Brain microvascular endothelial cell (primary cell): ENCODE measurements around the gene LRRK1.

Experiments
- DNase-seq: peaks from one replicate; pipeline ENCODE4 v3.0.0-alpha.2; 2020
- H3K27ac ChIP-seq: fragments of 250-450 bp; sonication (Bioruptor Pico); 2 replicates; pipeline ENCODE4 v1.5.1; 2020; ENCODE audit warnings: mild to moderate bottlenecking, moderate library complexity
- H3K27me3 ChIP-seq: fragments of 250-450 bp; sonication (Bioruptor Pico); replicated peaks from 2 replicates; pipeline ENCODE4 v1.5.1; 2020; ENCODE audit warnings: mild to moderate bottlenecking
- H3K36me3 ChIP-seq: fragments of 250-450 bp; sonication (Bioruptor Pico); replicated peaks from 2 replicates; pipeline ENCODE4 v1.5.1; 2020; ENCODE audit warnings: mild to moderate bottlenecking
- H3K4me3 ChIP-seq: 2 replicates; pipeline ENCODE4 v1.5.1; 2011; ENCODE audit warnings: low read depth, mild to moderate bottlenecking, control low read depth, low read length, moderate library complexity
- in situ Hi-C: cut with HindIII; loops from 2 replicates; pipeline ENCODE4 v1.10.0; 2017; ENCODE audit warnings: low sequenced_read_pairs, low pct_ligation_motif_present
- TF ChIP-seq, protein P1 (sequence below): IDR thresholded peaks from 2 replicates; pipeline ENCODE4 v1.5.1; 2011; ENCODE audit warnings: low read depth, mild to moderate bottlenecking, moderate library complexity, low read length, control low read depth, inconsistent platforms; ENCODE audit errors: missing control alignments

LRRK1 gene

DNA sequence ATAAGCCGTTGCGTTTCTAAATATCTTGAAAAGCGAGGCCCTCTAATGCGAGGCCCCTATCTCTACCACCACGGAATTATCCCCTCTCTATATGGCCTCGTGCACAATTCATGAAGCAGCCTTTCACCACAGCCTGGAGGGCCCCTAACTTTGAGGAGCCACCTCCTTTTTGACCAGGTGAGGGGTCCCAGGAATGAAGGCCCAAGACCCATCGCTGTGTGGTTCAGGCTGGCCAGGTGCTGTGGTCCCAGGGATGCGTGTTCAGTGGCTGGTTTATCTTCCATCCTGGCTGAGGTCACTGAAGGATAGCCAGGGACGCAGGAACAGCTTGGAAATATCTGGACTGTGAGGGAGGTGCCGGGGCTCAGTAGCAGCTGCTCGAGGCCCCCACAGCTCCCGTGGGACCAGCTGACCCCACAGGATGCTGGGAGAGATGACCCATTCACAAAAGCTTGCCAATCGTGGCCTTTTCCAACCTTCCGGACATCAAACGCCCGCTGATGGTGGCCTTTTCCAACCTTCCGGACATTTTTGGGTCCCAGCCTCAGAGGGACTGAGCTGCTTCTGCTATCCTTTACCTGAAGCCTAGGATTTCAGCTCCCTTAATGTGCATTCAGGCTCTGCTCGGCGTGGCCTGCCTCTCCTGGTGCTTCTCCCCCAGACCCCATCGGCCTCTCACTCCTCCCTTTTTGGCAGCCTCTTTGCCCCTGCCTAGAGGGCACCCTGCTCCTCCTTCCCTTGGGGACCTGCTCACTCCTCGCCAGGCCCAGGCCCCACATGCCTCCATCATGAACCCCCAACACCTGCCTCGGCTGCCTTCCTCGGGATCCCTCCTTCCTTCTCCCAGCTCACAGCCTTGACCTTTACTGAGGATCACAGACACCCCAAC lies 191.8 kb downstream of the LRRK1 start:
- in situ Hi-C loops = no loop called here
- DNase-seq = no peak

DNA sequence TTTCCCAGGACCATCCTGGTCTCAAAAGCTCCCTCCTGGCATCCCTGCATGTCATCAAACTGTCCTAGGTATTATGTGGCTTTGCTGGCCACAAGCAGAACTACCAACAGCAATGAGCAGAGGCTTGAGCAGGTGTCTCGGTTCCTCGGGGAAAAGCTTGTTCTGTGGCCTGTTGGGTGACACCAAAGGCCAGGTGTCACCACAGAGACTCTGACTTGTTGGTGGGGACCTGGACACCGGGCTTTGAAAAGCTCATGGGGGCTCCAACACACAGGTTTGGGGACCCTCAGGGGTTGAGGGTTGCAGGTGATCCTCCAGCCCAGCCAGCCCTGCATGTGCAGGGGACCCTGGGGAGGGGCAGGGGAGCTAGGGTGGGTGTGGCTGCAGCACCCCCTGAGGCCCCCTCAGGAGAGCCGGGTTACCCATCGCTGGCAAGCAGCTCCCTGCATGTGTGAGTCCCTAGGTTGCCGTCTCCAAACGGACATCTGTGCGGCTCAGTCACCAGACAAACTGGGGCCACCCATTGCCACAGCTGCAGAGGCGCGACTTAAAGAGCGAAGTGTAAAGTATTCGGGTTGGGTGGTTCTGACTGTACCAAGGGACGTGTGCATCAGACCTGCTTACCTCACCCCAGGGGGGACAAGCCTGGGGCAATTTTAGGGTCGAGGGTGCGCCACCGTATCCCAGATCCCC lies 192.6 kb downstream of the LRRK1 start:
- DNase-seq = no peak
- in situ Hi-C loops = no loop called here
- Histone ChIP-seq H3K36me3 (no peaks in the 10 kb centered on the region), H3K4me3 (no peak overlapping the region), H3K27ac (no peak overlapping the region), H3K27me3 (no peaks in the 10 kb centered on the region)
- TF ChIP-seq, protein P1, sequence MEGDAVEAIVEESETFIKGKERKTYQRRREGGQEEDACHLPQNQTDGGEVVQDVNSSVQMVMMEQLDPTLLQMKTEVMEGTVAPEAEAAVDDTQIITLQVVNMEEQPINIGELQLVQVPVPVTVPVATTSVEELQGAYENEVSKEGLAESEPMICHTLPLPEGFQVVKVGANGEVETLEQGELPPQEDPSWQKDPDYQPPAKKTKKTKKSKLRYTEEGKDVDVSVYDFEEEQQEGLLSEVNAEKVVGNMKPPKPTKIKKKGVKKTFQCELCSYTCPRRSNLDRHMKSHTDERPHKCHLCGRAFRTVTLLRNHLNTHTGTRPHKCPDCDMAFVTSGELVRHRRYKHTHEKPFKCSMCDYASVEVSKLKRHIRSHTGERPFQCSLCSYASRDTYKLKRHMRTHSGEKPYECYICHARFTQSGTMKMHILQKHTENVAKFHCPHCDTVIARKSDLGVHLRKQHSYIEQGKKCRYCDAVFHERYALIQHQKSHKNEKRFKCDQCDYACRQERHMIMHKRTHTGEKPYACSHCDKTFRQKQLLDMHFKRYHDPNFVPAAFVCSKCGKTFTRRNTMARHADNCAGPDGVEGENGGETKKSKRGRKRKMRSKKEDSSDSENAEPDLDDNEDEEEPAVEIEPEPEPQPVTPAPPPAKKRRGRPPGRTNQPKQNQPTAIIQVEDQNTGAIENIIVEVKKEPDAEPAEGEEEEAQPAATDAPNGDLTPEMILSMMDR = no peak

More for the DNA sequence above, 191.8 kb downstream of the LRRK1 start:
- no peaks in the 10 kb centered on the region for H3K36me3 ChIP-seq
- H3K27me3 ChIP-seq = no peaks in the 10 kb centered on the region
- TF ChIP-seq, protein P1 = no peak
- no peak overlapping the region for H3K27ac ChIP-seq
- no peak overlapping the region for H3K4me3 ChIP-seq

DNA sequence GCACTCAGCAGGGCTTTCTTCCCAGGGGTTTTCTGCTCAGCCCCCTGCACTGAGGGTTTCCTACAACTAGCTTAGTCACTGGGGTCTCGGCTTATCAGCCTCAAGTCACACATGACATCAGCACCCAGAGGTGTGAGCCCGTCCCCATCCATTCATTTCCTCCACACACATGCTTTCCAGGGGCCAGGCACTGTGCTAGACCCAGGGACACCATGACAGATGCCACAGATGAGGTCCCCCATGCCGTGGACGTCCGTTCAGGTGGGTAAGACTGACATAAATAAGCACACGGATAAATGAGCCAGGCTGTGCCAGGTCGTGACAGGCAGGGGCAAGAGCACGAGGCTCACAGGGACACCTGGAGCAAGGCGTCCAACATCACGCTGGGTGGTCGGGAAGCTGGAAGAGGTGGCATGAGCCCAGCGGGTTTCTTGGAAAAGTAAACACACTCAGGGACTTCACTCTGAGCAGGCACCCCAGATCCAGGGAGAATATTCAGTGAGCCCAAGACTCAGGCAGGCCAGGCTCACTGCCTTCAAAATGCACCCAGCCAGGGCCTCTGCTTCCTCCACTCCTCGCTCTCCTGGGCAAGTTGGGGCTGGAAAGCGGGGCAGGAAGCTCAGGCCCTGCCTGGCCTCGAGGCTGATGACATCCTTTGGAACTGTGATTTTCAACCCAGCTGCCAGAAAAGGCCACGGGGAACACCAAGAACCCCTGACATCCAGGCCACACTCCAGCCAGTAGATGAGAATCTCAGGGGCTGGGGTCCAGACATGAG lies 193.4 kb downstream of the LRRK1 start:
- Histone ChIP-seq H3K27me3 (no peaks in the 10 kb centered on the region), H3K4me3 (no peak overlapping the region), H3K27ac (no peak overlapping the region), H3K36me3 (no peaks in the 10 kb centered on the region)
- no peak for DNase-seq
- TF ChIP-seq, protein P1 = no peak
- in situ Hi-C loops = no loop called here

DNA sequence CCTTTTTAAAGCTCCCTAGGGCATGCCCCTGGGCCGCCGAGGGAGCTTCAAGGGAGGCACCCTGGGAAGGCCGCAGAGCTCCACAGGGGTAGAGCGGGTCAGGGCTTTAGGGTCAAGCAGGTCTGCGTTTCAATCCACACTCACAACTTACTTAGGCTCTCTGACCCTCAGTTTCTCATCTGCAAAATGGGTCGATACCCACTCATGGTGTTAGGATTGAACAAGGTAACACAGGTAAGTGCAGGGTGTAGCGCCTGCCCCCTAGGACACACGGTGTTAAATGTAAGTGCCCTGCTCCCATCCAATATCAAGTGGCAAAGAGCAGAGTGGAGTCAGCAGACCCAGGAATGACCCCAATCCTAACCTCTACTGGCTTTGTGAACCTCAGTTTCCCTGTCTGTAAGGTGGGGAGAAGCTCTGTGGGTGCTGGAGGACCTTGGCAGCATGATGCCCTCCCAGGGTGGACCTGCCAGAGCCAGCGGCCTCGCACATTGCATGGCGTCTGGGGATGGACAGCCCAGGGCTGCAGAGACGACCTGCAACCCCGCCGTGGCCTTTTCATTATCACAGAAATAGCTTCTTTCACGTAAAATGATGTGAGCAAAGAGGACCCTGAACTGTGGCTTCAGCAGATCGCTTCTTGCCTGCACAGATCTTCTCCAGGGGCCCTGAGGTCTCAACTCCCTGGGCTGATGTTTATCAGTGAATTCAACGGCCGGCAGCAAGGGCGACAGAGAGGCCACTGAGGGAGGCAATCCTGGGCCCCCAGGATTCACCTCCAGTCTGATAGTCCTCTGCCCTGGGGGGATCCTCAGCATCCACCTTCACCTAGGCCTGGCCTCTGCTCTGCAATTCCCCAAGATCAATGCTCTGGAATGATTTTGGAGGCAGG lies 194.2 kb downstream of the LRRK1 start:
- no peak overlapping the region for H3K27ac ChIP-seq
- H3K4me3 ChIP-seq = no peak overlapping the region
- in situ Hi-C loops = no loop called here
- no peaks in the 10 kb centered on the region for H3K27me3 ChIP-seq
- DNase-seq = no peak
- no peaks in the 10 kb centered on the region for H3K36me3 ChIP-seq
- TF ChIP-seq, protein P1 = no peak

DNA sequence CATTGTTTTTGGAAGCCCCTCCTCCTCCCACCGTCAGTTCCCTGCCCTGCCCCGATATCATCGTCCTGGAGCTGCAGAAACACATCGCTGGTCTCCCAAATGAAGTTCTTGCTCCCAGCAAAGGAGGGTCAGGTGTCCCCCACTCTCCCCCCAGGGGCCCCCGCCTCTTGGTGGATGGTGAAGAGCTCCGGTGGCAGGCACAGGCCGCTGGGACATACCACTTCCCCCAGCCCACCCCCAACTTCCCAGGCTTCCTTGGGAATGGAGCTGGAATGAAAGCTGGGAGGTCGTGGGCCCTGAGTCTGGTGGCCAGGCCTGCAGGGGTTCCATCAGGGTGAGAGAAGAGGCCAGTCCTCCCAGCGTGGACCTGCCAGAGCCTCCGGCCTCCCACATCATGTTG lies 195.0 kb downstream of the LRRK1 start:
- Histone ChIP-seq H3K27me3 (no peaks in the 10 kb centered on the region), H3K4me3 (no peak overlapping the region), H3K27ac (no peak overlapping the region), H3K36me3 (no peaks in the 10 kb centered on the region)
- no peak for DNase-seq
- TF ChIP-seq, protein P1 = no peak
- in situ Hi-C loops = no loop called here
